ENCODE data around the gene ZNF580. TPM values are rescaled to one million over a fixed set of nuclear protein-coding genes. Genes with fewer than 3 reads are reported as not detected.
A peak's percentile ranks its signal among the peaks of the same experiment; 100 is the strongest.

Gene ZNF580
- total and polyA plus RNA-seq, 2 of the 13 experiments (the other 11 are each of a cell fraction or from before 2014, with no cell fraction given) = 4.4 to 6.0 TPM

DNA sequence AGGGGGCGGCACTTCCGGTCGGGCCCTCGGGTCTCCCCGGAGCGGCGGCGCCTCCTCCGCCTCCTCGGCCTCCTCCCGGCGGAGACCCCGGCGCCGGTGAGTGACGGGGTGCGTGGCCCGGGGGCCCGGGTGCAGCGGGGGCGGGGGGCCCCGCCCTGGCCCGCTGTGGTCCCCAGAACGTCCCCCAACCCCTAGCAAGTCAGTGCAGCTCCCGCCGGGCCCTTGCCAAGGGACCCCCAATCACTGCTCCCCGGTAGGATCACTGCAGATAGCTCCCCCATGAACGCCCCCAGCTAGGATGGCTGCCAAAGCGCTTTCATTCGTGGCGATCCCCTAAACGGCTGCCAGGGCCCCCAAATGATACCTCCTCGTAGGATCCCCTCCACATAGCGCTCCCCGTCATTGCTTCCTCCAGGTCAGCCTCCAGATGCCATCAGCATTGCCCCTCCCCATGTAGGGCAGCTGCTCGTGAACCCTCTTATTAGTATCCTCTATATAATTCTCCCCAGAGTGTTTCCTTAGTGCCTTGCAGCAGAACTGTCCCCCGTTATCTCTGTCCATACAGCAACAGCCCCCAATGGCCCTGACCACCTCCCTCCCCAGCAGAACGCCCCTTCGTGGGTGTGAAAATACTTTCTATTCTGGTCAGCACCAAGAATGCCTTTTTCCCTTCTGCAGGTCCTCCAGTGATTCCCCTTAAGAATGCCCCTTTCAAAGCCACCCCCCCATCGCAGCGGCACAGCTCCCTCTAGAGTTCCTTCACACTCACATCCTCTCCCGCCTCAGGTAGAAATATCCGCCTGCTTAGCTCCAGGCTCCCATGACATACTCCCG, 34.9 kb upstream of the ZNF580 start, which contains the start of gene ZNF865 (continued):
- TF ChIP-seq ARID4A (CRISPR knock-in tag; IDR thresholded peaks at IDR 0.05; ENCODE audit: borderline replicate concordance) (0 out of 2 replicates have a peak, but pooled peaks have one; percentile 10), FOXA1 (IDR thresholded peaks at IDR 0.05) (no peak), FOXA1 (CRISPR knock-in tag; IDR thresholded peaks at IDR 0.05) (no peak), ZNF883 (CRISPR knock-in tag; IDR thresholded peaks at IDR 0.05; ENCODE audit: not compliant biosample characterization) (peak; percentile 45), ZNF484 (CRISPR knock-in tag; IDR thresholded peaks at IDR 0.05; ENCODE audit: borderline replicate concordance, low read depth) (no peak), TBX2 (CRISPR knock-in tag; IDR thresholded peaks at IDR 0.05; ENCODE audit: borderline replicate concordance) (peak; percentile 33; the same call in 1 of the 2 replicates), POLR2AphosphoS2 (IDR thresholded peaks at IDR 0.05; ENCODE audit: low read depth, low read length) (no peak), FIP1L1 (IDR thresholded peaks at IDR 0.05; ENCODE audit: borderline replicate concordance, insufficient read depth, low read depth, low read length) (no peak), ZNF7 (CRISPR knock-in tag; IDR thresholded peaks at IDR 0.05) (no peak), IKZF4 (CRISPR knock-in tag; IDR thresholded peaks at IDR 0.05; ENCODE audit: borderline replicate concordance, low read depth, not compliant biosample characterization) (no peak), MAFG (CRISPR knock-in tag; IDR thresholded peaks at IDR 0.05) (no peak), KDM5B (CRISPR knock-in tag; IDR thresholded peaks at IDR 0.05; ENCODE audit: borderline replicate concordance) (peak; percentile 35; the same call in 1 of the 2 replicates), ZNF317 (CRISPR knock-in tag; IDR thresholded peaks at IDR 0.05) (no peak), PCBP2 (optimal IDR thresholded peaks at IDR 0.05; ENCODE audit: low read depth, low read length, poor library complexity, severe bottlenecking) (no peak), TCF7 (IDR thresholded peaks at IDR 0.05; ENCODE audit: low read depth) (no peak), GABPB1 (CRISPR knock-in tag; IDR thresholded peaks at IDR 0.05) (peak; percentile 46)
- TF ChIP-seq, protein P1, sequence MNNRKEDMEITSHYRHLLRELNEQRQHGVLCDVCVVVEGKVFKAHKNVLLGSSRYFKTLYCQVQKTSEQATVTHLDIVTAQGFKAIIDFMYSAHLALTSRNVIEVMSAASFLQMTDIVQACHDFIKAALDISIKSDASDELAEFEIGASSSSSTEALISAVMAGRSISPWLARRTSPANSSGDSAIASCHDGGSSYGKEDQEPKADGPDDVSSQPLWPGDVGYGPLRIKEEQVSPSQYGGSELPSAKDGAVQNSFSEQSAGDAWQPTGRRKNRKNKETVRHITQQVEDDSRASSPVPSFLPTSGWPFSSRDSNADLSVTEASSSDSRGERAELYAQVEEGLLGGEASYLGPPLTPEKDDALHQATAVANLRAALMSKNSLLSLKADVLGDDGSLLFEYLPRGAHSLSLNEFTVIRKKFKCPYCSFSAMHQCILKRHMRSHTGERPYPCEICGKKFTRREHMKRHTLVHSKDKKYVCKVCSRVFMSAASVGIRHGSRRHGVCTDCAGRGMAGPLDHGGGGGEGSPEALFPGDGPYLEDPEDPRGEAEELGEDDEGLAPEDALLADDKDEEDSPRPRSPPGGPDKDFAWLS (CRISPR knock-in tag; IDR thresholded peaks at IDR 0.05; ENCODE audit: borderline replicate concordance) = no peak
- TF ChIP-seq, protein P2, sequence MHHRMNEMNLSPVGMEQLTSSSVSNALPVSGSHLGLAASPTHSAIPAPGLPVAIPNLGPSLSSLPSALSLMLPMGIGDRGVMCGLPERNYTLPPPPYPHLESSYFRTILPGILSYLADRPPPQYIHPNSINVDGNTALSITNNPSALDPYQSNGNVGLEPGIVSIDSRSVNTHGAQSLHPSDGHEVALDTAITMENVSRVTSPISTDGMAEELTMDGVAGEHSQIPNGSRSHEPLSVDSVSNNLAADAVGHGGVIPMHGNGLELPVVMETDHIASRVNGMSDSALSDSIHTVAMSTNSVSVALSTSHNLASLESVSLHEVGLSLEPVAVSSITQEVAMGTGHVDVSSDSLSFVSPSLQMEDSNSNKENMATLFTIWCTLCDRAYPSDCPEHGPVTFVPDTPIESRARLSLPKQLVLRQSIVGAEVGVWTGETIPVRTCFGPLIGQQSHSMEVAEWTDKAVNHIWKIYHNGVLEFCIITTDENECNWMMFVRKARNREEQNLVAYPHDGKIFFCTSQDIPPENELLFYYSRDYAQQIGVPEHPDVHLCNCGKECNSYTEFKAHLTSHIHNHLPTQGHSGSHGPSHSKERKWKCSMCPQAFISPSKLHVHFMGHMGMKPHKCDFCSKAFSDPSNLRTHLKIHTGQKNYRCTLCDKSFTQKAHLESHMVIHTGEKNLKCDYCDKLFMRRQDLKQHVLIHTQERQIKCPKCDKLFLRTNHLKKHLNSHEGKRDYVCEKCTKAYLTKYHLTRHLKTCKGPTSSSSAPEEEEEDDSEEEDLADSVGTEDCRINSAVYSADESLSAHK (CRISPR knock-in tag; IDR thresholded peaks at IDR 0.05; ENCODE audit: borderline replicate concordance) = no peak
